WTC11 (cell line): ENCODE results near the gene MACF1.

ENCODE experiments used
- NR3C1 ChIP-seq: sonication (generic); formaldehyde crosslinking; conservative IDR thresholded peaks from 2 replicates; pipeline ENCODE4 v1.8.1; 2023; ENCODE audit warnings: low read depth, mild to moderate bottlenecking, missing genetic modification reagents
- ZNF416 ChIP-seq: fragments of 250-450 bp; sonication (Bioruptor Pico); IDR thresholded peaks from 2 replicates; pipeline ENCODE4 v1.9.0; 2021; ENCODE audit warnings: mild to moderate bottlenecking, inconsistent platforms
- TF ChIP-seq, protein P1 (sequence below): sonication (generic); formaldehyde crosslinking; IDR thresholded peaks from 2 replicates; pipeline ENCODE4 v1.8.1; 2022; ENCODE audit warnings: low read depth, missing genetic modification reagents, borderline replicate concordance
- TF ChIP-seq, protein P2 (sequence below): sonication (generic); formaldehyde crosslinking; IDR thresholded peaks from 2 replicates; pipeline ENCODE4 v1.8.0; 2022; ENCODE audit warnings: mild to moderate bottlenecking, missing genetic modification reagents
- TF ChIP-seq, protein P3 (sequence below): fragments of 200-600 bp; IDR thresholded peaks from 2 replicates; pipeline ENCODE4 v1.8.0; 2022; ENCODE audit warnings: antibody characterized with exemption
- TF ChIP-seq, protein P4 (sequence below): sonication (generic); formaldehyde crosslinking; IDR thresholded peaks from 2 replicates; pipeline ENCODE4 v1.8.0; 2022; ENCODE audit warnings: mild to moderate bottlenecking, missing genetic modification reagents
- TF ChIP-seq, protein P5 (sequence below): sonication (generic); formaldehyde crosslinking; IDR thresholded peaks from 2 replicates; pipeline ENCODE4 v1.8.1; 2023; ENCODE audit warnings: mild to moderate bottlenecking, missing genetic modification reagents, moderate library complexity

DNA sequence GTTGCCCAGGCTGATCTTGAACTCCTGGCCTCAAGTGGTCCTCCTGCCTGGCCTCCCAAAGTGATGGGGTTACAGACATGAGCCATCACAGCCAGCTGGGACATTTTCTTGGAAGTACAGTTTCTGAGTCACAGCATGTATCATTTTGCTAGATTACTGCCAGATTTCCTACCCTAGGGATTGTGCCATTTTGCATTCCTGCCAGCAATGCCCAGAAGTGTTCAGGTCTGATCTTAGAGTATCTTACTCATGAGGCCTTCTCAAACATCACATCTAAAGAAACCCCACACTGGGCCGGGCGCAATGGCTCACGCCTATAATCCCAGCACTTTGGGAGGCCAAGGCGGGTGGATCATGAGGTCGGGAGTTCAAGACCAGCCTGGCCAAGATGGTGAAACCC lies 297.2 kb downstream of the MACF1 start:
- no peak for TF ChIP-seq ZNF416 (CRISPR knock-in tag)
- TF ChIP-seq, protein P1, sequence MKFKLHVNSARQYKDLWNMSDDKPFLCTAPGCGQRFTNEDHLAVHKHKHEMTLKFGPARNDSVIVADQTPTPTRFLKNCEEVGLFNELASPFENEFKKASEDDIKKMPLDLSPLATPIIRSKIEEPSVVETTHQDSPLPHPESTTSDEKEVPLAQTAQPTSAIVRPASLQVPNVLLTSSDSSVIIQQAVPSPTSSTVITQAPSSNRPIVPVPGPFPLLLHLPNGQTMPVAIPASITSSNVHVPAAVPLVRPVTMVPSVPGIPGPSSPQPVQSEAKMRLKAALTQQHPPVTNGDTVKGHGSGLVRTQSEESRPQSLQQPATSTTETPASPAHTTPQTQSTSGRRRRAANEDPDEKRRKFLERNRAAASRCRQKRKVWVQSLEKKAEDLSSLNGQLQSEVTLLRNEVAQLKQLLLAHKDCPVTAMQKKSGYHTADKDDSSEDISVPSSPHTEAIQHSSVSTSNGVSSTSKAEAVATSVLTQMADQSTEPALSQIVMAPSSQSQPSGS (CRISPR knock-in tag), result no peak
- TF ChIP-seq, protein P2, sequence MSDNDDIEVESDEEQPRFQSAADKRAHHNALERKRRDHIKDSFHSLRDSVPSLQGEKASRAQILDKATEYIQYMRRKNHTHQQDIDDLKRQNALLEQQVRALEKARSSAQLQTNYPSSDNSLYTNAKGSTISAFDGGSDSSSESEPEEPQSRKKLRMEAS, result no peak
- TF ChIP-seq NR3C1, result no peak
- TF ChIP-seq, protein P3, sequence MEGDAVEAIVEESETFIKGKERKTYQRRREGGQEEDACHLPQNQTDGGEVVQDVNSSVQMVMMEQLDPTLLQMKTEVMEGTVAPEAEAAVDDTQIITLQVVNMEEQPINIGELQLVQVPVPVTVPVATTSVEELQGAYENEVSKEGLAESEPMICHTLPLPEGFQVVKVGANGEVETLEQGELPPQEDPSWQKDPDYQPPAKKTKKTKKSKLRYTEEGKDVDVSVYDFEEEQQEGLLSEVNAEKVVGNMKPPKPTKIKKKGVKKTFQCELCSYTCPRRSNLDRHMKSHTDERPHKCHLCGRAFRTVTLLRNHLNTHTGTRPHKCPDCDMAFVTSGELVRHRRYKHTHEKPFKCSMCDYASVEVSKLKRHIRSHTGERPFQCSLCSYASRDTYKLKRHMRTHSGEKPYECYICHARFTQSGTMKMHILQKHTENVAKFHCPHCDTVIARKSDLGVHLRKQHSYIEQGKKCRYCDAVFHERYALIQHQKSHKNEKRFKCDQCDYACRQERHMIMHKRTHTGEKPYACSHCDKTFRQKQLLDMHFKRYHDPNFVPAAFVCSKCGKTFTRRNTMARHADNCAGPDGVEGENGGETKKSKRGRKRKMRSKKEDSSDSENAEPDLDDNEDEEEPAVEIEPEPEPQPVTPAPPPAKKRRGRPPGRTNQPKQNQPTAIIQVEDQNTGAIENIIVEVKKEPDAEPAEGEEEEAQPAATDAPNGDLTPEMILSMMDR, result no peak
- TF ChIP-seq, protein P4, sequence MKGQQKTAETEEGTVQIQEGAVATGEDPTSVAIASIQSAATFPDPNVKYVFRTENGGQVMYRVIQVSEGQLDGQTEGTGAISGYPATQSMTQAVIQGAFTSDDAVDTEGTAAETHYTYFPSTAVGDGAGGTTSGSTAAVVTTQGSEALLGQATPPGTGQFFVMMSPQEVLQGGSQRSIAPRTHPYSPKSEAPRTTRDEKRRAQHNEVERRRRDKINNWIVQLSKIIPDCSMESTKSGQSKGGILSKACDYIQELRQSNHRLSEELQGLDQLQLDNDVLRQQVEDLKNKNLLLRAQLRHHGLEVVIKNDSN (CRISPR knock-in tag), result no peak
- TF ChIP-seq, protein P5, sequence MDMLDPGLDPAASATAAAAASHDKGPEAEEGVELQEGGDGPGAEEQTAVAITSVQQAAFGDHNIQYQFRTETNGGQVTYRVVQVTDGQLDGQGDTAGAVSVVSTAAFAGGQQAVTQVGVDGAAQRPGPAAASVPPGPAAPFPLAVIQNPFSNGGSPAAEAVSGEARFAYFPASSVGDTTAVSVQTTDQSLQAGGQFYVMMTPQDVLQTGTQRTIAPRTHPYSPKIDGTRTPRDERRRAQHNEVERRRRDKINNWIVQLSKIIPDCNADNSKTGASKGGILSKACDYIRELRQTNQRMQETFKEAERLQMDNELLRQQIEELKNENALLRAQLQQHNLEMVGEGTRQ, result no peak
